Gastrocnemius medialis (tissue), 4 donors: Measurements from ENCODE around the gene BANF2. TPM values are rescaled to one million over a fixed set of nuclear protein-coding genes. Genes with fewer than 3 reads are reported as not detected.
"Not testable (repeated sequence)": the region's sequence is repeated elsewhere in the genome, so short reads cannot be mapped to it uniquely, and the experiment has no call there.

Experiments
- ATAC-seq, 2 donors: fragments of 150-250 bp; one replicate each; pipeline ENCODE4 v1.9.1; 2016
- DNase-seq, 2 donors: peaks; one replicate each; pipeline ENCODE4 v3.0.0-alpha.2; 2019
- H3K27ac ChIP-seq, 4 donors: fragments of 200-600 bp; sonication (generic); 1 replicate in 1 of 4; 2 replicates in 3 of 4; pipeline ENCODE4 v1.5.1; 2016 to 2018; ENCODE audit warnings: mild to moderate bottlenecking in 2 of 4, moderate library complexity in 1 of 4
- H3K27me3 ChIP-seq, 3 donors: fragments of 200-600 bp; sonication (generic) in 2 of 3; 1 replicate in 1 of 3; 2 replicates in 2 of 3; pipeline versions ENCODE4 v1.5.1 to v1.6.0; 2016 to 2019; ENCODE audit warnings: mild to moderate bottlenecking in 1 of 3, moderate library complexity in 1 of 3
- H3K36me3 ChIP-seq, 2 donors: fragments of 200-600 bp; sonication (generic) in 1 of 2; one replicate each; pipeline ENCODE4 v1.5.1; 2017 to 2018
- H3K4me1 ChIP-seq, 2 donors: fragments of 200-600 bp; sonication (generic) in 1 of 2; one replicate each; pipeline ENCODE4 v1.5.1; 2016 to 2017; ENCODE audit warnings: mild to moderate bottlenecking in 2 of 2
- H3K4me3 ChIP-seq, 4 donors: fragments of 200-600 bp; sonication (generic) in 3 of 4; 1 replicate in 1 of 4; 2 replicates in 3 of 4; pipeline ENCODE4 v1.5.1; 2016 to 2019; ENCODE audit warnings: mild to moderate bottlenecking in 2 of 4
- H3K9me3 ChIP-seq, 3 donors: fragments of 200-600 bp; sonication (generic) in 2 of 3; 1 replicate in 1 of 3; 2 replicates in 2 of 3; pipeline ENCODE4 v1.5.1; 2016 to 2019
- CTCF ChIP-seq, 5 experiments: fragments of 450-650 bp in 3 of 5; fragments of 200-600 bp in 2 of 5; sonication (generic) in 2 of 5; IDR thresholded peaks in 4 of 5; conservative IDR thresholded peaks in 1 of 5; 1 replicate in 4 of 5; 2 replicates in 1 of 5; pipeline ENCODE4 v1.5.1; 2016 to 2019; ENCODE audit warnings: antibody characterized with exemption in 5 of 5, mild to moderate bottlenecking in 3 of 5, moderate library complexity in 3 of 5
- POLR2A ChIP-seq, 2 donors: fragments of 450-650 bp; IDR thresholded peaks; one replicate each; pipeline ENCODE4 v1.6.1; 2017; ENCODE audit warnings: antibody characterized with exemption in 2 of 2, mild to moderate bottlenecking in 2 of 2, moderate library complexity in 2 of 2
- in situ Hi-C, 4 donors: fragments of 200-750 bp; cut with MboI; loops; one replicate each; pipeline versions ENCODE4 v1.15.0 to v1.8.0; 2017; ENCODE audit warnings: low sequenced_read_pairs in 4 of 4
- intact Hi-C: fragments of 100-400 bp; cut with DNase I; formaldehyde crosslinking; loops from one replicate; pipeline ENCODE4 v1.15.1; 2023; ENCODE audit warnings: low total_unique reads
- total RNA-seq, 4 donors: library from RNA; depleted of rRNA; stranded (reverse); fragments of >200 nt; gene quantifications; one replicate each; pipeline versions ENCODE4 v1.1.0 to v1.2.3, GENCODE V29; 2016

Gene BANF2
- total RNA-seq, 4 donors from 2014 or later: not detected

- in situ Hi-C loops (loop anchor here in 1 of 4 donors (25.0 kb wide), 1 partner anchor 104 kb away; no protein-coding TSS in a partner anchor), intact Hi-C loops (no loop called here)
- no peak for ATAC-seq
- H3K4me1 ChIP-seq: no peaks in the 10 kb centered on the region
- no peak for TF ChIP-seq CTCF (IDR thresholded peaks at IDR 0.05 in 4 of 5, conservative IDR thresholded peaks at IDR 0.05 in 1 of 5)
- no peaks in the 10 kb centered on the region for H3K9me3 ChIP-seq
- H3K27me3 ChIP-seq: no peaks in the 10 kb centered on the region
- no peak overlapping the region for H3K4me3 ChIP-seq
- no peaks in the 10 kb centered on the region for H3K36me3 ChIP-seq
- DNase-seq: no peak
- H3K27ac ChIP-seq: no peak overlapping the region
These were observed 66.5 kb downstream of the BANF2 start for GRCh38 chr20:17766226-17766625.

- no peaks in the 10 kb centered on the region for H3K4me1 ChIP-seq
These were observed 67.9 kb downstream of the BANF2 start for GRCh38 chr20:17767624-17768023.

GRCh38 chr20:17768271-17768670 lies 68.5 kb downstream of the BANF2 start:
- Histone ChIP-seq H3K9me3 (no peaks in the 10 kb centered on the region), H3K27ac (no peak overlapping the region), H3K36me3 (no peaks in the 10 kb centered on the region), H3K4me3 (no peak overlapping the region), H3K27me3 (no peaks in the 10 kb centered on the region), H3K4me1 (no peaks in the 10 kb centered on the region)
- TF ChIP-seq POLR2A (IDR thresholded peaks at IDR 0.05) (no peak), CTCF (IDR thresholded peaks at IDR 0.05 in 4 of 5, conservative IDR thresholded peaks at IDR 0.05 in 1 of 5) (no peak)
- ATAC-seq (no peak), DNase-seq (no peak)
- intact Hi-C loops: no loop called here
- in situ Hi-C loops: loop anchor here in 1 of 4 donors (25.0 kb wide), 1 partner anchor 106 kb away; no protein-coding TSS in a partner anchor

More at GRCh38 chr20:17767624-17768023, 67.9 kb downstream of the BANF2 start:
- H3K27ac ChIP-seq: no peak overlapping the region
- in situ Hi-C loops: loop anchor here in 1 of 4 donors (25.0 kb wide), 1 partner anchor 105 kb away; no protein-coding TSS in a partner anchor
- ATAC-seq: no peak
- TF ChIP-seq CTCF (IDR thresholded peaks at IDR 0.05 in 4 of 5, conservative IDR thresholded peaks at IDR 0.05 in 1 of 5) (no peak), POLR2A (IDR thresholded peaks at IDR 0.05) (no peak)
- H3K27me3 ChIP-seq: no peaks in the 10 kb centered on the region
- no peaks in the 10 kb centered on the region for H3K36me3 ChIP-seq
- H3K4me3 ChIP-seq: no peak overlapping the region
- intact Hi-C loops: no loop called here
- DNase-seq: no peak
- H3K9me3 ChIP-seq: no peaks in the 10 kb centered on the region

GRCh38 chr20:17769716-17770115 lies 70.0 kb downstream of the BANF2 start:
- H3K27me3 ChIP-seq, H3K4me3 ChIP-seq, H3K4me1 ChIP-seq, H3K36me3 ChIP-seq, ATAC-seq, H3K27ac ChIP-seq, DNase-seq, intact Hi-C loops, H3K9me3 ChIP-seq: not testable (repeated sequence)
- in situ Hi-C loops: loop anchor here in 1 of 4 donors (25.0 kb wide), 1 partner anchor 107 kb away; no protein-coding TSS in a partner anchor

GRCh38 chr20:17771206-17772004 lies 71.6 kb downstream of the BANF2 start:
- in situ Hi-C loops (loop anchor here in 1 of 4 donors (25.0 kb wide), 1 partner anchor 109 kb away; no protein-coding TSS in a partner anchor), intact Hi-C loops (no loop called here)
- TF ChIP-seq POLR2A (IDR thresholded peaks at IDR 0.05): no peak
- no peak for TF ChIP-seq CTCF (IDR thresholded peaks at IDR 0.05 in 4 of 5, conservative IDR thresholded peaks at IDR 0.05 in 1 of 5)
- H3K4me3 ChIP-seq: no peak overlapping the region
- no peaks in the 10 kb centered on the region for H3K4me1 ChIP-seq
- DNase-seq (no peak), ATAC-seq (no peak)
- H3K27ac ChIP-seq: no peak overlapping the region
- no peaks in the 10 kb centered on the region for H3K27me3 ChIP-seq
- H3K36me3 ChIP-seq: no peaks in the 10 kb centered on the region
- H3K9me3 ChIP-seq: no peaks in the 10 kb centered on the region
